HEK293T (cell line): ENCODE results near the gene RNU1-4.
"Not testable (repeated sequence)": the region's sequence is repeated elsewhere in the genome, so short reads cannot be mapped to it uniquely, and the experiment has no call there.

ENCODE experiments used
- BHLHE40 ChIP-seq: fragments of 450-650 bp; IDR thresholded peaks from 2 replicates; pipeline ENCODE4 v1.6.1; 2016; ENCODE audit warnings: mild to moderate bottlenecking, moderate library complexity, borderline replicate concordance
- HDGF ChIP-seq: fragments of 450-650 bp; IDR thresholded peaks from 2 replicates; pipeline ENCODE4 v1.6.1; 2017; ENCODE audit warnings: antibody characterized with exemption, borderline replicate concordance
- L3MBTL2 ChIP-seq: fragments of 450-650 bp; conservative IDR thresholded peaks from 2 replicates; pipeline ENCODE4 v1.6.1; 2016; ENCODE audit warnings: mild to moderate bottlenecking
- SP1 ChIP-seq: fragments of 450-650 bp; IDR thresholded peaks from 2 replicates; pipeline ENCODE4 v1.6.1; 2017

DNA sequence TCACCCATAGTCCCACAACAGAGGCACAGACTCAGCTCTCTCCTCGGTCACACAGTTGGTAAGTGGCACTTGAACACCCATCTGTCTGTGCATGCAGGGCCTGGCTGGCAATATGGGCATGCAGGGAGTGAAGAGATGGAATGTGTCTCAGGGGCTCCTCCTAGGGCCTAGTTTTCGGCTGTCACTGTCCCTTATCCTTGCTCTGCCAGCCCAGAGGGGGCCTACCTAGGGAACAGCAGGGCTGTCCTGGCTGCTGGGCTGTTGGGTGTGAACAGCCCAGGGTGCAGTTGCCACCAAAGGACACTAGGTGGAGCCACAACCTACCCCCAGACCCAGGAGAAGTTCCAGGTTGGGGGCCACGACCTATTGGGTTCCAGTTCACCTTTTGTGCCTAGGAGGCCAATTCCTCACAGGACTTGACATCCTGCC, 30.6 kb upstream of the RNU1-4 start:
- not testable (repeated sequence) for TF ChIP-seq BHLHE40, SP1, HDGF, L3MBTL2
